Body of pancreas (tissue), 4 donors: ENCODE results near the gene RAD51B. TPM values are rescaled to one million over a fixed set of nuclear protein-coding genes. Genes with fewer than 3 reads are reported as not detected.

ENCODE experiments used
- ATAC-seq: fragments of 150-250 bp; one replicate; pipeline ENCODE4 v1.9.1; 2016
- DNase-seq, 4 donors: peaks; one replicate each; pipeline ENCODE4 v3.0.0-alpha.2; 2019
- H3K27ac ChIP-seq, 4 donors: fragments of 200-600 bp; sonication (generic); 1 replicate in 3 of 4; 2 replicates in 1 of 4; pipeline versions ENCODE4 v1.5.1 to v1.6.1; 2016 to 2019; ENCODE audit warnings: mild to moderate bottlenecking in 1 of 4, mixed read lengths in 1 of 4, moderate library complexity in 1 of 4
- H3K27me3 ChIP-seq, 2 donors: fragments of 200-600 bp; sonication (generic); one replicate each; pipeline ENCODE4 v1.6.0; 2016; ENCODE audit warnings: mild to moderate bottlenecking in 1 of 2
- H3K36me3 ChIP-seq, 2 donors: fragments of 200-600 bp; sonication (generic); replicated peaks in 1 of 2; 2 replicates each; pipeline ENCODE4 v1.5.1; 2016; ENCODE audit warnings: low read depth in 2 of 2; ENCODE audit not compliant: insufficient read depth in 1 of 2
- H3K4me1 ChIP-seq: fragments of 200-600 bp; sonication (generic); one replicate; pipeline ENCODE4 v1.6.0; 2016
- H3K4me3 ChIP-seq, 2 donors: fragments of 200-600 bp; sonication (generic); 1 replicate in 1 of 2; 2 replicates in 1 of 2; pipeline ENCODE4 v1.5.1; 2016 to 2019
- H3K9me3 ChIP-seq, 3 donors: fragments of 200-600 bp; sonication (generic); 1 replicate in 2 of 3; 2 replicates in 1 of 3; pipeline ENCODE4 v1.5.1; 2016
- POLR2A ChIP-seq, 3 donors: fragments of 450-650 bp; IDR thresholded peaks; one replicate each; pipeline ENCODE4 v1.6.1; 2016; ENCODE audit warnings: antibody characterized with exemption in 3 of 3, mild to moderate bottlenecking in 2 of 3
- WGBS, 2 donors: methylation state at CpG; one replicate each; pipeline ENCODE4 v1.1.5; 2017; 5-methylcytosine and 5-hydroxymethylcytosine counted together
- intact Hi-C: fragments of 100-400 bp; cut with DNase I; formaldehyde crosslinking; loops from one replicate; pipeline ENCODE4 v1.15.1; 2023
- total RNA-seq, 2 donors: library from RNA; depleted of rRNA; stranded (reverse); fragments of >200 nt; gene quantifications; one replicate each; pipeline ENCODE4 v1.1.0, GENCODE V29; 2016
- TF ChIP-seq, protein P1 (sequence below), 7 experiments: fragments of 450-650 bp in 4 of 7; fragments of 200-600 bp in 3 of 7; sonication (generic) in 3 of 7; IDR thresholded peaks; one replicate each; pipeline ENCODE4 v1.5.1; 2016 to 2019; ENCODE audit warnings: antibody characterized with exemption in 7 of 7

The RAD51B gene
- total RNA-seq, 2 donors from 2014 or later = 12.2 to 29.6 TPM

DNA sequence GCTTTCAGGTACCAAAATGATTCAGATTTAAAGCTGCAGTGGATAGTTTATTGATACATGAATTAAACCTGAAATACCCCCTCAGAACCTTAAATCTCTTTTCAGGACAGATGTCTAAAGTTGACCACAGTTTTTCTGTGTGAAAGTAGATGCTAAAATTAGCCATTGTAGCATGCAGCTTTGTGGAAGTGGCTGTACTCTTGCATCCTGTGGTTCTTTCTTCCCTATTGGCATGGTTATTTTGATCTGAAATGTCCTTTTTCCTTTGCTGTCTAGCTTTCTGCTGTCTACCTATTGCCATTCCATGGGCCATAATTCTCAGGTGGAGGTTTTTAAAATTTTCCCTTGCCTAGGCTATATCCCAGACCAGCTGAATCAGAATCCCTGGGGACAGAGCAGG lies 517.7 kb downstream of the RAD51B start:
- no peak for DNase-seq
- H3K4me3 ChIP-seq = no peak overlapping the region
- peaks cover 6% of the 10 kb centered on the region for H3K4me1 ChIP-seq
- H3K27me3 ChIP-seq = no peaks in the 10 kb centered on the region
- ATAC-seq = no peak
- H3K36me3 ChIP-seq = no peaks in the 10 kb centered on the region
- intact Hi-C loops = no loop called here
- no peaks in the 10 kb centered on the region for H3K9me3 ChIP-seq
- TF ChIP-seq, protein P1, sequence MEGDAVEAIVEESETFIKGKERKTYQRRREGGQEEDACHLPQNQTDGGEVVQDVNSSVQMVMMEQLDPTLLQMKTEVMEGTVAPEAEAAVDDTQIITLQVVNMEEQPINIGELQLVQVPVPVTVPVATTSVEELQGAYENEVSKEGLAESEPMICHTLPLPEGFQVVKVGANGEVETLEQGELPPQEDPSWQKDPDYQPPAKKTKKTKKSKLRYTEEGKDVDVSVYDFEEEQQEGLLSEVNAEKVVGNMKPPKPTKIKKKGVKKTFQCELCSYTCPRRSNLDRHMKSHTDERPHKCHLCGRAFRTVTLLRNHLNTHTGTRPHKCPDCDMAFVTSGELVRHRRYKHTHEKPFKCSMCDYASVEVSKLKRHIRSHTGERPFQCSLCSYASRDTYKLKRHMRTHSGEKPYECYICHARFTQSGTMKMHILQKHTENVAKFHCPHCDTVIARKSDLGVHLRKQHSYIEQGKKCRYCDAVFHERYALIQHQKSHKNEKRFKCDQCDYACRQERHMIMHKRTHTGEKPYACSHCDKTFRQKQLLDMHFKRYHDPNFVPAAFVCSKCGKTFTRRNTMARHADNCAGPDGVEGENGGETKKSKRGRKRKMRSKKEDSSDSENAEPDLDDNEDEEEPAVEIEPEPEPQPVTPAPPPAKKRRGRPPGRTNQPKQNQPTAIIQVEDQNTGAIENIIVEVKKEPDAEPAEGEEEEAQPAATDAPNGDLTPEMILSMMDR (IDR thresholded peaks at IDR 0.05) = no peak
- TF ChIP-seq POLR2A (IDR thresholded peaks at IDR 0.05) = no peak
- H3K27ac ChIP-seq = no peak overlapping the region

DNA sequence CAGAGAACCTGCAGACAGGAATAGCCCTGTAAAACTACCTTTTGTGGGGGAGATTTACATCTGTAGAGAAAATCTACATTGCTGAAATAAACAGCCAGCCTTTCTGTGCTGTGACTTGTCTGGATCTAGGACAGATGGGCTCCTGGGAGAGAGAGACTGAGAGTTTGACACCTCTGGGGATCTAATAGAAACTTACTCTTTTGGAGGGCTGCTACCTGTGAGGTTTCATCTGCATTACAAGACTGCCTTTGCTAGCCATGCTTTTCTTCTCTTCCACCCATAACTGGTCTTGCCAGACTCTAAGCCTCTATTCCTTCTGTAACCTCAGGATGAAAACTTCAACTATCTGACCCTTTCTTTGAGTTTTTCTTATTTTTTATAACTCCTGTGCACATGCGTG lies 520.7 kb downstream of the RAD51B start:
- peaks cover 6% of the 10 kb centered on the region for H3K4me1 ChIP-seq
- H3K9me3 ChIP-seq = no peaks in the 10 kb centered on the region
- TF ChIP-seq, protein P1 (IDR thresholded peaks at IDR 0.05) = no peak
- TF ChIP-seq POLR2A (IDR thresholded peaks at IDR 0.05) = no peak
- WGBS, 2 donors = 93 to 94% methylated on average over 1 of the region's 1 CpG
- DNase-seq (no peak), ATAC-seq (no peak)
- no peak overlapping the region for H3K27ac ChIP-seq
- H3K27me3 ChIP-seq = no peaks in the 10 kb centered on the region
- no peak overlapping the region for H3K4me3 ChIP-seq
- no peaks in the 10 kb centered on the region for H3K36me3 ChIP-seq
- intact Hi-C loops = no loop called here

DNA sequence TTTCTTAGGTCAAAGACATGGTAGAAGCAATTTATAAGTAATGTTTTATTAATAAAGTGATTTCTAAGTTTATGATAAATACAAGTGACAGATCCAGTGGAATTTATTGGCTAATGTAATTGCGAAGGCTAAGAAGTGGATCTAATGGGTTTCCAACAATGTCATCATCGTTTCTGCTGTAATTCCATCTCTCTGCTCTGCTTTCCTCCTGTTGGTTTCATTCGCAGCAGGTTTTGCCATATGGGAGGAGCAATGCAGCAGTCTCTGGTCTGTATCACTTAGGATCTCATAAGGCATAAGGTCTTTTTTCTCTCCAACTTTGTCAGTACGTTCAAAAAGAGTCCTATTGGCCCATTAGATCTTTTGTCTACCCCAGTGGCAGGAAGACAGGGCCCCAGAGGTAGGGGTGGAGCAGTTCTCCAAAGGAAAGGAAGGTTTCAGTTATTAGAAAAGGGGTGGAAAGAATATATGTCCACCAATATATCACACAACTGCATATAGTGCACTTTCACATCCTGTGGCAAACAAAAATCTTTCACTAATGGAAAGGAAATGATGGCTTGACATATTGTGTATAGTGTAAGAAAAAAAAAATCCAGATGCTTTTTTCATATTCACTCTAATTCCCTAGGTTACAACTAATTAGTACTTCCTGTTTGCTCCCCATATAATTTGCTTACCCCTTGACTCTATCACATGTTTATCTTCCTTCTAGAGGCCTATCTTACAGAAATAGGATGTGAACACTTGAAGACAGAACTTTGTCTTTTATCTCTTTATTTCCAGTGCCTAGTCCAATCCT lies 522.0 kb downstream of the RAD51B start:
- TF ChIP-seq, protein P1 (IDR thresholded peaks at IDR 0.05) = no peak
- no peak for TF ChIP-seq POLR2A (IDR thresholded peaks at IDR 0.05)
- H3K27me3 ChIP-seq = no peaks in the 10 kb centered on the region
- H3K36me3 ChIP-seq = no peaks in the 10 kb centered on the region
- H3K27ac ChIP-seq = no peak overlapping the region
- H3K9me3 ChIP-seq = no peaks in the 10 kb centered on the region
- DNase-seq (no peak), ATAC-seq (no peak)
- WGBS, 2 donors = 83 to 87% methylated on average over 4 of the region's 4 CpGs
- H3K4me1 ChIP-seq = peaks cover 6% of the 10 kb centered on the region
- H3K4me3 ChIP-seq = no peak overlapping the region
- intact Hi-C loops = no loop called here

DNA sequence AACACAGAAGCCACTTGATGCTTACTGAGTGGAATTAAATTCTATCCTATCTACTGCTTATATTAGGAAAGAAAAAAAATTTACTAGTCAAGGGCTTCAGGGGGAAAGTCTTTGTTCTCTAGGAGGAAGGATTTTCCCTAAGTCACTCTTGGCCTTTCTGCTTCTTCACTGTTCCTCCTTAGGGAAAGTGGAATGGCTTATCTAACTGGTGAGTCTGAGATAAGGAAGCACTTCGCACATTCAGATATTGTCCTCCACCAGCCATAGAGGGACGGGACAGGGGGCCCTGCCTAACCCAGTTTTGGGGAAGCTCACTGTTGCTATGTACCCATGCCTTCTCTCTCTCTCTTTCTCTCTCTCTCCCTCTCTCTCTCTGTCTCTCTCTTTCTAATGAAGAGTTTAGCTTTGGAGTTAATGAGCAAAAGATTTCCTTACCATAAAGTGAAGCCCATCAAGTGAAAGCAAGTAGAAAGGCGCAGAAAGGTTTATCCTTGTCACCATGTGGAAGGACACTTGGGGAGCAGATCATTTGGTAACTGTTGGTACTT lies 522.7 kb downstream of the RAD51B start:
- no peaks in the 10 kb centered on the region for H3K9me3 ChIP-seq
- peaks cover 6% of the 10 kb centered on the region for H3K4me1 ChIP-seq
- no peak overlapping the region for H3K27ac ChIP-seq
- H3K4me3 ChIP-seq = no peak overlapping the region
- WGBS, 2 donors = 69 to 76% methylated on average over 3 of the region's 3 CpGs
- DNase-seq (no peak), ATAC-seq (no peak)
- intact Hi-C loops = no loop called here
- H3K27me3 ChIP-seq = no peaks in the 10 kb centered on the region
- TF ChIP-seq POLR2A (IDR thresholded peaks at IDR 0.05) = no peak
- TF ChIP-seq, protein P1 (IDR thresholded peaks at IDR 0.05) = no peak
- no peaks in the 10 kb centered on the region for H3K36me3 ChIP-seq
